Left renal cortex interstitium (tissue), 4 donors: ENCODE measurements around the gene CASP2. TPM values are rescaled to one million over a fixed set of nuclear protein-coding genes. Genes with fewer than 3 reads are reported as not detected.
"Not testable (repeated sequence)": the region's sequence is repeated elsewhere in the genome, so short reads cannot be mapped to it uniquely, and the experiment has no call there.

Source experiments
- DNase-seq, 4 donors: peaks; one replicate each; pipeline ENCODE4 v3.0.0-alpha.2; 2013; ENCODE audit warnings: low read depth in 4 of 4, low spot score in 2 of 4, missing footprints in 1 of 4
- polyA plus RNA-seq, 4 donors: library from polyadenylated mRNA; unstranded; fragments of 120-200 nt; gene quantifications; one replicate each; pipeline ENCODE4 v1.2.1, GENCODE V29; 2013; ENCODE audit not compliant: insufficient read length in 4 of 4

The CASP2 gene
- polyA plus RNA-seq, 4 donors: 42.5 to 61.9 (median 53.3) TPM

DNA sequence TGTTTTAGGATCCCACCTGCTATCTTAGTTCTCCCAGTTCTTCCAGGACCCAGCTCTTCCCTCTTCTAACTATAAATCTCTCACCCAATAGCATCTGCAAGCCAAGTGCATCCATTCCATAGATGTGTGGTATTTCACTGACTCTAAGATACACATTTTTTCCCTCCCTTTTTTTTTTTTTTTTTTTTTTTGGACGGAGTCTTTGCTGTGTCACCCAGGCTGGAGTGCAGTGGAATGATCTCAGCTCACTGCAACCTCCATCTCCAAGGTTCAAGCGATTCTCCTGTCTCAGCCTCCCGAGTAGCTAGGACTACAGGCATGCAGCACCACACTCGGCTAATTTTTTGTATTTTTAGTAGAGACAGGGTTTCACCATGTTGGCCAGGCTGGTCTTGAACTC is 1.7 kb downstream of the CASP2 start:
- not testable (repeated sequence) for DNase-seq

DNA sequence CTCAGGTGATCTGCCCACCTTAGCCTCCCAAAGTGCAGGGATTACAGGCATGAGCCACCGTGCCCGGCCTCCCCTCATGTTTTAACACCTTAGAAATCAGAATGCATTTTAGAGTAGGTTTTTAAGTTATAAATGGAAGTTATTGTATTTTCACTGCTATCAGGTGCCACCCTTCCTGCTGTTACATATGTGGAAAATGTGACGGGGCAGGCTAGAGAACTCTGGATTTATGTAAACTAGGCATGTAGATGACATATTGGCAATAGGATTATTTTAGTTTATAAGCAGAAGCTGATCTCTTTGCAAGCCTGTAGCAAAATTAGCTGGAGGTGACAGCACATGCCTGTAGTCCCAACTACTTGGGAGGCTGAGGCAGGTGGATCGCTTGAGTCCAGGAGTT is 2.1 kb downstream of the CASP2 start:
- no peak for DNase-seq

DNA sequence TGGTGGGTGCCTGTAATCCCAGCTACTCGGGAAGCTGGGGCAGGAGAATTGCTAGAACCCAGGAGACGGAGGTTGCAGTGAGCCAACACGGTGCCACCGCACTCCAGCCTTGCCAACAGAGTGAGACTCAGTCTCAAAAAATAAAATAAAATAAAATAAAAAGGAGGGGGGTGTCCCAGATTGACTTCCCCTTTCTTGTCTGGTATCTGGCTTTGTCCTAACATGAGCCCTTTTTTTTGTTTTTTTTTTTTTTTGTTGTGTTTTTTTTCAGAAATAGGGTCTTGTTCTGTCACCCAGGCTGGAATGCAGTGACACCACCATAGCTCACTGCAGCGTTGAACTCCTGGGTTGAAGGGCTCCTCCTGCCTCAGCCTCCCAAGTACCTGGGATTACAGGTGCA is 4.7 kb downstream of the CASP2 start:
- no peak for DNase-seq

DNA sequence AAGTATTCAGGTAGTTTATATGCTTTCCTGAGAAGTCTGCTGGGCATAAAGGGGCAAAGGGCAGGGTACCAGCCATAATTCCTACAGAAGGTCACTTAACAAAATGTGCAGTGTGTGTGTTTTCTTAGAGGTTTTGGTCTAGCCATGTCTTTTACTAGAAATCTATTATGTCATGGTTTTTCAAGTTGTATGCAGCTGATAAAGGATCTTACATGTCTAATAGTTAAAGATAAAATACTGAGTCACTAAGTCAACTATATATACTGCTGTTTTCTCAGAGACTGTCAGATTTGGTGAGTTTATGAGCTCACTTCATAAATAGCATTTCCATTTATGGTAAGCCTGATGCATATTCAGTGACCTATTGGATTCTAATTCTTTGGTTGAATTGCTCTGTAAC is 7.7 kb downstream of the CASP2 start:
- DNase-seq: no peak

DNA sequence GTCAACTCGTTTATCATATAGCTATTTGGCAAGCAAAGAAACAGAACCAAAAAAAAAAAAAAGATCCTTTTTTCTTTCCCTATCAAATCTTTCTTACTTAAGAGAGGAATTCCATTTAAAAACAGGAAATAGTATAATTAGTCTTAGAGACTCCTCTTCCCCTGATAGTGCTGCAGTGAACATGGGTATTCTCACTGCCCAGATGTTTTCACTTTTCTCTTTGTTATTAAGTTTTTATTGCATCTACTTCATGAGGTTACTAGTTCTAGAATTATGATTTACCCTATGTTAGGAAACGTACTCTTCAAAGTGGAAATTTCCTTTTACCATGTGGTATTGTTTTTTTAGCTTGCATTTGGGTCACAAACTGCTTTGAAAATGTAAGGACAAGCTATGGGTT is 8.5 kb downstream of the CASP2 start:
- DNase-seq: no peak

DNA sequence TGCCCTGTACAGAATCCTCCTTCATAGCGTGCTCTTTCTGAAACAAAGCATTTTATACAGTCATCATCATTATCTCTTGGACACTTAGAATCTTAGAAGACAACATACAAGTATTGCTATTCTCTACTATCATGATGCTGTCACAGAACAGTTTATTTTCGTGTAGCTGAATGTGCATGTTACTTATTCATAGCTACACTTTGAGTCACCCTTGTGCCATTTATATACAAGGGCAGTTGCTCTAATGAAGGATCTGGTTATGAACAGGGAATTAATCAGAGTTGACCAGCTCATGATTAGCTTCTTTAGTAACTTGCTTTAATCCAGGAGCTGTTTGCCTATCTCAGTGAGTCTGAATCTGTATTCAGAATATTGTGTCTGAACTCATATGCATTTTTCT is 11.2 kb downstream of the CASP2 start:
- DNase-seq: no peak

DNA sequence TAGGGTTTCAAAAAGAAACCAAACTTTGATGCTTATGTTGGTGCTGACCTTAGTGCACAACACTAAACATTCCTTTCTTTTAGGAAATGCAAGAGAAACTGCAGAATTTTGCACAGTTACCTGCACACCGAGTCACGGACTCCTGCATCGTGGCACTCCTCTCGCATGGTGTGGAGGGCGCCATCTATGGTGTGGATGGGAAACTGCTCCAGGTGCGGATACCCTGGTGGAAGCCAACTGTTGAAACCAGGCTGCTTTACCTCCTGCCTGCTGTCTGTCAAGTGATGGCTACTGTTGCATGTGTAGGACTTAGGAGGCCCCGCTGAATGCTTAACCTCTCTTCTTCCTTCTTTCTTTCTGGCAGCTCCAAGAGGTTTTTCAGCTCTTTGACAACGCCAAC is 11.7 kb downstream of the CASP2 start:
- no peak for DNase-seq

DNA sequence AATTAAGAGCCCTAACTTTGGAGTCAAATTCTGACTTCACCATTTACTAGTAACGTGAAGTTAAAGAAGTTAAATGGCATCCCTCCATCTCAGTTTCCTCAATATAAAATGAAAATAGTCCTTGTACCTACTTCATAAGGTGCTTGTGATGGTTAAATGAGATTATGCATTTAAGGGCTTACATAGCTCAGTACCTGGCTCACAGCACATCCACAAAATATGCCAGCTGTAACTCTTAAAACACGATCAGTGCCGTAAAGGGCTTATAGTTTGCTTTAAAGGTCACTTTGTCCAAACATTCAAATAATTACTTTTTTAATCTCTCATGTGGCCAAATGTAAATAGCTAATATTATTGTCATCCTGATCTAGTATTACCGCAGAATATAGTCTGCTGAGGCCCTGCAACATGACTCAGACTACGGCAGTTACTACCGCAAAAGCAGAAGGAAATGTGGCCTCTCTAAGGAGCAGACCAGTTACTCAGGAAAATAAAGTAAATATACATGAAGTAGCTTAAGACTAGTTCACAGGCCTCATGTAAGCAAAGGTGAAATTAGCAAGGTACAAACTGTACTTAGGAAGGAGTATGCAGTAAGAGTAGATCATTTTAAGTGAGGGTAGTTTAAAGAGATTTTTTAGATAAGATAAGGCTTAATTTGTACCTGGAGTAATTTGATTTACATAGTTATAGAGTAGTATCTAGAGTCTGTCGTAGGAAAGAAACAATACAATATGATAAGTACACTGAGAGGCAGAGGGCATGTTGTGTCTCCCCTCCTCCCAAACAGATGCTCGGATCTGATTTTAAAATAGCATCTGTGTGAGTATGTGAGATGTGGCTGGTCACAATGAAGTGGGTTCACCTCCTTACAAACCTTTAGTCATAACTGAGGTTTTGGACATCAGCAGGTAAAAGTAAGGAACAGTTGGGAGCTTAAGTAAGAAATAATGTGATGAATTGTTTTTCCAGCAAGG is 13.1 kb downstream of the CASP2 start:
- no peak for DNase-seq

DNA sequence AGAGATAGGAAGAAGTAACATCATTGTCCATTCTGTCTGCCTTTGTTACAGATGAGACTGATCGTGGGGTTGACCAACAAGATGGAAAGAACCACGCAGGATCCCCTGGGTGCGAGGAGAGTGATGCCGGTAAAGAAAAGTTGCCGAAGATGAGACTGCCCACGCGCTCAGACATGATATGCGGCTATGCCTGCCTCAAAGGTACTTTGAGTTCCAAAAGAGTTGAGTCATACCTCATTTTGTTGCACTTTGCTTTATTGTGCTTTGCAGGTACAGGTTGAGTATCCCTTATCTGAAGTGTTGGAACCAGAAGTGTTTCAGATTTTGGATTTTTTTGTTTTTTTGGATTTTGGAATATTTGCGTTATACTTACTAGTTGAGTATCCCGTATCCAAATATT is 15.6 kb downstream of the CASP2 start:
- no peak for DNase-seq

DNA sequence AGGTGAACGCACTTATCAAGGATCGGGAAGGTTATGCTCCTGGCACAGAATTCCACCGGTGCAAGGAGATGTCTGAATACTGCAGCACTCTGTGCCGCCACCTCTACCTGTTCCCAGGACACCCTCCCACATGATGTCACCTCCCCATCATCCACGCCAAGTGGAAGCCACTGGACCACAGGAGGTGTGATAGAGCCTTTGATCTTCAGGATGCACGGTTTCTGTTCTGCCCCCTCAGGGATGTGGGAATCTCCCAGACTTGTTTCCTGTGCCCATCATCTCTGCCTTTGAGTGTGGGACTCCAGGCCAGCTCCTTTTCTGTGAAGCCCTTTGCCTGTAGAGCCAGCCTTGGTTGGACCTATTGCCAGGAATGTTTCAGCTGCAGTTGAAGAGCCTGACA is 16.8 kb downstream of the CASP2 start:
- DNase-seq: no peak

DNA sequence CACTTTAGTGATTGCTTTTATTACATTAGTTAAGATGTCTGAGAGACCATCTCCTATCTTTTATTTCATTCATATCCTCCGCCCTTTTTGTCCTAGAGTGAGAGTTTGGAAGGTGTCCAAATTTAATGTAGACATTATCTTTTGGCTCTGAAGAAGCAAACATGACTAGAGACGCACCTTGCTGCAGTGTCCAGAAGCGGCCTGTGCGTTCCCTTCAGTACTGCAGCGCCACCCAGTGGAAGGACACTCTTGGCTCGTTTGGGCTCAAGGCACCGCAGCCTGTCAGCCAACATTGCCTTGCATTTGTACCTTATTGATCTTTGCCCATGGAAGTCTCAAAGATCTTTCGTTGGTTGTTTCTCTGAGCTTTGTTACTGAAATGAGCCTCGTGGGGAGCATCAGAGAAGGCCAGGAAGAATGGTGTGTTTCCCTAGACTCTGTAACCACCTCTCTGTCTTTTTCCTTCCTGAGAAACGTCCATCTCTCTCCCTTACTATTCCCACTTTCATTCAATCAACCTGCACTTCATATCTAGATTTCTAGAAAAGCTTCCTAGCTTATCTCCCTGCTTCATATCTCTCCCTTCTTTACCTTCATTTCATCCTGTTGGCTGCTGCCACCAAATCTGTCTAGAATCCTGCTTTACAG is 17.4 kb downstream of the CASP2 start:
- DNase-seq: no peak

DNA sequence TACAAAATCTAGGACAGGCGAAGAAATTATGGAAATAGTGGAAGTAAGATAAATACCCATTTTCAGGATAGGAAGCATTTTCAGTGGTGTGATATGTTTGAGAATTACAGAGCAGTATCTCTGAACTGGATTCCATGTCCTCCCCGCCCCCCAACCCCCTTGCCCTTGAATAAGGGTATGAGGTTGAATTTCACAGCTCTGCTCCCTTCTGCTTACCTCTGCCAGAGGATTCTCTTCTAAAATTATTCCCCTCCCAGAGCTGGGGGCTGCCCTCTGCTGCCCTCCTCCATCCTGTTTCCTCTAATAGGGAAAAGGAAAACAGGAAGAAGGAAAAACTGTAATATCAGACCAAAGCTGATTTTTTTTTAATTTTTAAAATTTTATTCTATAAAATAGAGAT is 20.5 kb downstream of the CASP2 start:
- no peak for DNase-seq

DNA sequence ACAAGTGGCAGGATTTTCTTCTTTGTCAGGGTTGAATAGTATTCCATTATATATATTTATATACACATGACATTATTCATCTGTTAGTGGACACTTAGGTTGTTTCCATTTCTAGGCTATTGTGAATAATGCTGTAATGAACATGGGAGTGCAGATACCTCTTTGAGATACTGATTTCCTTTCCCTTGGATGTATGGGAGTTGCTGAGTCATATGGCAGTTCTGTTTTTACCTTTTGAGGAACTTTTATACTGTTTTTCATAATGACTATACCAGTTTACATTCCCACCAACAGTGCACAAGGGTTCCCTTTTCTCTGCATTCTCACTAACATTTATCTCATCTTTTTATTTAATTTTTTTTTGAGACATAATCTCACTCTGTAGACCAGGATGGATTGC is 26.0 kb downstream of the CASP2 start:
- no peak for DNase-seq

DNA sequence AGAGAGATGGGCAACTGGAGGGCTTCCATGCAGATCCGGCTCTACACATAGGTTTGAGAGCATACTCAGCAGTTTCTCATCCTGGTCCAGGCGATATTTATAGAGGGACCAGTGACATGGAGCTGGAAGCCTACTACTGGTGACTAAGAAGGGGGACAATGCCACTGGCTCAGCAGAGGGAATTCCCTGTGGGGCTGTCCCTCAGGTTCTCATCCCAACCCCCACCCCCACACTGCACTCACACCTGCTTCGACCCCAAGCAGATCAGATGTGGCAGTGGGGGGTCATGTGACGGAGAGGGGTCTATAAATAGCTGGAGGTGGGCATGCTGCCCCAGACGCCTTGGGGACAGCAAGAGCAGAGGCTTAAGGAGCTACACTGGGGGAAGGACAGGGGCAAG is 27.6 kb downstream of the CASP2 start, which contains the start of gene CLCN1:
CLCN1 (plus strand) TSS at position 336 of the 400 bp plus-strand sequence. CDS start 102 bp downstream, outside the sequence.
- DNase-seq: no peak

DNA sequence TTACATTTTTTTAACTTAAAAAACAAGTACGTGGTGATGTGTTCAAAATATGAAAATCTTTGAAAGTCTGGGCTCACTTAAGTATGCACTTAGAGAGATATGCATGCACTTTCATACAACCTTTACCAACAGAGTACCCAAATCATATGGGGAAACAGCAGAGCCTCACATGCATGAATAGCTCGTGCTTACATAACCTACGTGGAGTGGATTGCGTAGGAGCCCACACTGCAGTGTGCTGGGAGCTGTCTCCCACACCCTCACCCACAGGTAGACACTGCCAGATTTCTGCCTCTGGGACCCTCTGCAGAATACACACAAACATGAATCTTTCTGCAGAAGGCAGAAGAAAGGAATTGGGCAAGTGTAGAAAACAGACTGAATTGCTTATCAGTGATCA is 28.3 kb downstream of the CASP2 start:
- no peak for DNase-seq

DNA sequence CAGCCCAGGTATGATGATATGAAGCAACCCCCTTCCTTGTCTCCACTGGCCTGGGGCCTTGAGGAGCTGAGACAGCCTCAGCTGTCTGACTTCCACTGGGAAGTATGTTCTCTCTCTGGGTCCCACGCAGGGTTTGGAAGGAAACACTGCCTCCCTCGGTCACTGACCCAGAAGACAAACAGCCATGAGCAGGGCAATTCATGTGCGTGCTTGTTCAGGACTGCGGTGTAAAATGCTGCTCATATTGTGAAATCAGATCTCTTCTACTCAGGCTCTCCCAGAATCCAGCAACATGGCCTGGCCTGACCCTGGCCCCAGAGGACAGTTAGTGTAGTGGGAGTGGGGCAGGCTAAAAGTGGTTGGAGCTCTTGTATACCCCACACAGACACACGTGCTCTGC is 30.5 kb downstream of the CASP2 start:
- DNase-seq: no peak

DNA sequence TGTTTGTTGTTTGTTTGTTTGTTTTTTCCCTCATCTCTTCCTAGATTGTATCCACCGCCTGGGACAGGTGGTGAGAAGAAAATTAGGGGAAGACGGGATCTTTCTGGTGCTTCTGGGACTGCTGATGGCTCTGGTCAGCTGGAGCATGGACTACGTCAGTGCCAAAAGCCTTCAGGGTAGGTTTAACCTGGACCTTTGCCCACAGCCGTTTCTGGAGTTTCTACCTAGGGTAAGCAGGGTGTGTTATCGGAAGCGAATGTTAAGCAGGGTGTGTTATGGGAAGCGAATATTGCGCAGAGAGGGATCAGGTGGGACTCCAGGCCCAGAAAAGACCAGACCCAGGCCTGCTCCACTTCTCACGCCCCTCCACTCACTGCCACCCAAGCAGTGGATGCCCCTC is 32.5 kb downstream of the CASP2 start:
- no peak for DNase-seq

DNA sequence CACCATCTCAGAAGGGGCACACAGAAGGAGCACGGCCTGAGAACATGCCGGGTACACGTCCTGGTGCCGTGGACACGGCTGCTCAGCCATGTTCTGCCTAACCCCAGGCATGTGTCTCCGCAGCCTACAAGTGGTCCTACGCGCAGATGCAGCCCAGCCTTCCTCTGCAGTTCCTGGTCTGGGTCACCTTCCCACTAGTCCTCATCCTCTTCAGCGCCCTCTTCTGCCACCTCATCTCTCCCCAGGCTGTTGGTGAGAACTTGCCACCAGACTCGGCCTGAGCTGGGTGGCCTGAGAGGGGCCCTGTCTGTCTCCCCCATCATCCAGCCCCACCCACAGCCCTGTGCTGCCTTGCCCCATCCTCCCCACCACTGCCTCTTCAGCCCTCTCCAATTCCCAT is 33.1 kb downstream of the CASP2 start:
- no peak for DNase-seq

DNA sequence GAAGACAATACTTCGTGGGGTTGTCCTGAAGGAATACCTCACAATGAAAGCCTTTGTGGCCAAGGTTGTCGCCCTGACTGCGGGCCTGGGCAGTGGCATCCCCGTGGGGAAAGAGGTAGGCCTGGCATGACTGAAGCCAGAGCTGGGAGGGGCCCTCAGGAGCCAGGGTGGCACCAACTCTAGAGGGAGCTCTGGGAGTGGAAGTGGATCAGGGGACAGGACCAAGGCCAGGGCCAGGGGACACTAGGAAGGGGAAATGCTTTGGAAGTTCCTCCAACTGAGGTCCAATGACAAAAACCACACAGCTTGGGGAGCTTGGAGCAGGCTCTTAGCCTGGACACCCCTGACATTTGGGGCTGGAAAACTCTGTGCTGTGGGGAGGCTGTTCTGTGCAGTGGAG is 33.6 kb downstream of the CASP2 start:
- no peak for DNase-seq

DNA sequence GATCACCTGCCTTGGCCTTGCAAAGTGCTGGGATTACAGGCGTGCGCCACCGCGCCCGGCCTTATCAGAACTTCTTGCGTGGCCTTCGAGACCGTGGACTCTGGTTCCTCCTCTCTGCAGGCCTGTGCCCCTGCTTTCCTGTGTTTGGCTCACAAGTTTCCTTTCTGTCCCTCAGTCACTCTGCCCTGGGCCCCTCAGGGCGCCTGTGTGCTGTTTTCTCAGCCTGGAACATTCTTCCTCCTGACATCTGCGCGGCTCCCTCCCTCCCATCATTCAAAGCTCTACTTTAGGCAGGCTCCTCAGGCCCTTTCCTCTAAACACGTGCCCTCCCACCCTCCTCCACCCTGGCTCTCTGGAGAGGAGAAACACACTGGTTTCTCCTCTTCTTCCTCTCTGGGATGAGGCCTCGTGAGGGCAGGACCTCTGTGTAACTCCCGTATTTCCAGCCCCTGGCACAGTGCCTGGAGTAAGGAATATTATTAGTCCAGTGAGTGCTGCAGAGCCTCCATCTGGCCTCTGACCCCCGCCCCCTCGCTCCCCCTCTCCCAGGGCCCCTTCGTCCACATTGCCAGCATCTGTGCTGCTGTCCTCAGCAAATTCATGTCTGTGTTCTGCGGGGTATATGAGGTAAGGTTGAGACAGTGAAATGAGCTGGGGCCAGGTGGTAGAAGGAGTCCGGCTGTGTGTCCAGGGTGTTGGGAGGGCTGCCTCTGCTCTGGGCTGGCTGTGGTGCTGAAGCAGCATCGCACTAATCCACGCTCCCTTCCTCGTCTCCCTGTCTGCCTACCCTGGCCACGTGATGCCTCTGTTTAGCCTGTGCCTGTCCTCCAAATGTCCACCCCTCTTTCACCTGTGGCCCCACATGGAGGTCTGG is 34.8 kb downstream of the CASP2 start:
- no peak for DNase-seq

DNA sequence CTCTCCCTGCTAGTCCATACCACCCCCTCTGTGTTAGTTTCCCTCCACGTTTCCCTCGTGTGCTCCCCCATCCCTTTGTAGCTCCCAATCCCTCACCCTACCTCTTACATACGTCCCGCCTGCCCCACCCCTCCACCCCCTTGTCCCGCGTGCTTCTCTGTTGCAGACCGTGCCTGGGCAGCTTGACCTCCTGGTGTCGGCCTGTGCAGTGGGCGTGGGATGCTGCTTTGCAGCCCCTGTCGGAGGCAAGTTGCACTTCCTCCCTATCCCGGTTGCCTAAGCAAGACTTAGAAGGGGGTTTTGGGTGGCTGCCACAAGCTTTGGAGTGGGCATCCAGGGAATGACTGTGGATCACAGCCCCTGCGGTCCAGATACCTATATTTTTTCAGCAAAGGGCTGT is 35.5 kb downstream of the CASP2 start:
- DNase-seq: no peak
